ENCODE results near the gene PLAC8L1.
"Not testable (repeated sequence)": the region's sequence is repeated elsewhere in the genome, so short reads cannot be mapped to it uniquely, and the experiment has no call there.

PLAC8L1 gene

DNA sequence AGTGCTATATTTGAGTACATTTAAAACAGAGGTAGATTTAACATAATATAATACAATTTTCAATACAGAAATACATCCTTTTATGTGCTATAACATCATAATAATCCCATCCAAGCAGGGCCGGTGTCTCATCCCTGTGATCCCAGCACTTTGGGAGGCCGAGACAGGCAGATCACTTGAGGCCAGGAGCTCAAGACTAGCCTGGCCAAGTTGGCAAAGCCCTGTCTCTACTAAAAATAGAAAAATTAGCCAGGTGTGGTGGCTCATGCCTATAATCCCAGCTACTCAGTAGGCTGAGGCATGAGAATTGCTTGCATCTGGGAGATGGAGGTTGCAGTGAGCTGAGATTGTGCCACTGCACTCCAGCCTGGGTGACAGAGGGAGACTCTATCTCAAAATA lies 11.8 kb upstream of the PLAC8L1 start:
- not testable (repeated sequence) for H3K4me2 ChIP-seq (ENCODE audit: low read length, poor library complexity, severe bottlenecking); H2AFZ ChIP-seq (ENCODE audit: low read depth, low read length); H2AK5ac ChIP-seq (ENCODE audit: low read length, severe bottlenecking); H4K8ac ChIP-seq (ENCODE audit: low read length); H3K18ac ChIP-seq (ENCODE audit: low read depth in 1 of 2, low read length in 2 of 2); H2BK15ac ChIP-seq (ENCODE audit: low read depth, poor library complexity, severe bottlenecking); H2BK12ac ChIP-seq (ENCODE audit: low read length in 2 of 2); H3K4me3 ChIP-seq (ENCODE audit: insufficient read depth in 1 of 2, low read depth in 1 of 2, low read length in 2 of 2); H3K27me3 ChIP-seq (ENCODE audit: control insufficient read depth in 1 of 2, insufficient read depth in 1 of 2, low read length in 2 of 2); H3K9me3 ChIP-seq (ENCODE audit: control insufficient read depth, low read length); H3K14ac ChIP-seq (ENCODE audit: low read length in 2 of 2); H2BK5ac ChIP-seq (ENCODE audit: low read depth, low read length, poor library complexity, severe bottlenecking); H3K27ac ChIP-seq (ENCODE audit: low read length, poor library complexity, severe bottlenecking); DNase-seq; H3K4me1 ChIP-seq (ENCODE audit: control insufficient read depth, insufficient read depth, low read depth, low read length); H2BK120ac ChIP-seq (ENCODE audit: low read depth, low read length); H4K91ac ChIP-seq (ENCODE audit: low read length); H3K9ac ChIP-seq (ENCODE audit: low read length); H3K4ac ChIP-seq (ENCODE audit: low read depth in 1 of 2, low read length in 2 of 2); H3K79me1 ChIP-seq (replicated peaks; ENCODE audit: low read length, poor library complexity, severe bottlenecking); H3K23ac ChIP-seq (ENCODE audit: low read length in 2 of 2)
- WGBS, result 100% methylated on average over 2 of the region's 2 CpGs
- H3K36me3 ChIP-seq (ENCODE audit: control insufficient read depth in 1 of 2, insufficient read depth in 2 of 2, low read depth in 1 of 2, low read length in 2 of 2), result peaks cover 18 to 97% of the 10 kb centered on the region in 2 experiments

DNA sequence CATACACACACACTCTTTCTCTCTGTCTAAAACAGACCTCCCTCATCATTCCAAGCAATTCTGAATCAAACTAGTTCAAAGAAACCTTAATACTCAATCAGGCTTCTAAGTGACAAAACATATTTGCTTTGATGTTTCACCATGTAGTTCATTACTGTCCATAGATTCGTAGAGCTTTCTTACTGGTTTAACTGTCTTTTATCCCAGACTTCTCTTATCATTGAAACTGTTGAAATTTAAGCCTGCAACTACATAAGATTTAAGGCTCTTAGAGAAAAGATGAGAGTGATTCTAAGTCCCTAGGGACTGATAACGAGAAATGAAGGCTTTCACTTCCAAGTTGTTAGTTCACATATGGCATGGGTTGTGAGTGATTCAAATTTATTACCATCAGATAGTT lies 11.0 kb upstream of the PLAC8L1 start:
- Histone ChIP-seq H3K27me3 (ENCODE audit: control insufficient read depth in 1 of 2, insufficient read depth in 1 of 2, low read length in 2 of 2) (no peaks in the 10 kb centered on the region), H3K4ac (ENCODE audit: low read depth in 1 of 2, low read length in 2 of 2) (no peak overlapping the region), H3K14ac (ENCODE audit: low read length in 2 of 2) (no peak overlapping the region), H3K18ac (ENCODE audit: low read depth in 1 of 2, low read length in 2 of 2) (no peak overlapping the region), H2AFZ (ENCODE audit: low read depth, low read length) (no peak overlapping the region), H4K91ac (ENCODE audit: low read length) (no peak overlapping the region), H2BK15ac (ENCODE audit: low read depth, poor library complexity, severe bottlenecking) (no peak overlapping the region), H3K79me1 (replicated peaks; ENCODE audit: low read length, poor library complexity, severe bottlenecking) (peaks cover 4% of the 10 kb centered on the region), H2BK120ac (ENCODE audit: low read depth, low read length) (no peak overlapping the region), H2BK12ac (ENCODE audit: low read length in 2 of 2) (no peak overlapping the region), H2AK5ac (ENCODE audit: low read length, severe bottlenecking) (no peak overlapping the region), H3K9ac (ENCODE audit: low read length) (no peak overlapping the region), H3K36me3 (ENCODE audit: control insufficient read depth in 1 of 2, insufficient read depth in 2 of 2, low read depth in 1 of 2, low read length in 2 of 2) (peaks cover 15 to 97% of the 10 kb centered on the region in 2 experiments), H3K9me3 (ENCODE audit: control insufficient read depth, low read length) (no peaks in the 10 kb centered on the region), H4K8ac (ENCODE audit: low read length) (no peak overlapping the region), H3K4me2 (ENCODE audit: low read length, poor library complexity, severe bottlenecking) (no peak overlapping the region), H3K23ac (ENCODE audit: low read length in 2 of 2) (no peak overlapping the region), H3K27ac (ENCODE audit: low read length, poor library complexity, severe bottlenecking) (no peak overlapping the region), H2BK5ac (ENCODE audit: low read depth, low read length, poor library complexity, severe bottlenecking) (no peak overlapping the region), H3K4me1 (ENCODE audit: control insufficient read depth, insufficient read depth, low read depth, low read length) (no peaks in the 10 kb centered on the region), H3K4me3 (ENCODE audit: insufficient read depth in 1 of 2, low read depth in 1 of 2, low read length in 2 of 2) (no peak overlapping the region)
- no peak for DNase-seq
- 76% methylated on average over 2 of the region's 2 CpGs for WGBS

- Histone ChIP-seq H4K91ac (ENCODE audit: low read length) (no peak overlapping the region), H3K9ac (ENCODE audit: low read length) (no peak overlapping the region), H3K4me1 (ENCODE audit: control insufficient read depth, insufficient read depth, low read depth, low read length) (no peaks in the 10 kb centered on the region), H3K4me2 (ENCODE audit: low read length, poor library complexity, severe bottlenecking) (no peak overlapping the region), H3K36me3 (ENCODE audit: control insufficient read depth in 1 of 2, insufficient read depth in 2 of 2, low read depth in 1 of 2, low read length in 2 of 2) (peaks cover 15 to 63% of the 10 kb centered on the region in 2 experiments), H3K27ac (ENCODE audit: low read length, poor library complexity, severe bottlenecking) (no peak overlapping the region), H2BK5ac (ENCODE audit: low read depth, low read length, poor library complexity, severe bottlenecking) (no peak overlapping the region), H2AK5ac (ENCODE audit: low read length, severe bottlenecking) (no peak overlapping the region), H3K27me3 (ENCODE audit: control insufficient read depth in 1 of 2, insufficient read depth in 1 of 2, low read length in 2 of 2) (no peaks in the 10 kb centered on the region), H2AFZ (ENCODE audit: low read depth, low read length) (no peak overlapping the region), H2BK15ac (ENCODE audit: low read depth, poor library complexity, severe bottlenecking) (no peak overlapping the region), H2BK120ac (ENCODE audit: low read depth, low read length) (no peak overlapping the region), H2BK12ac (ENCODE audit: low read length in 2 of 2) (no peak overlapping the region), H3K14ac (ENCODE audit: low read length in 2 of 2) (no peak overlapping the region), H3K23ac (ENCODE audit: low read length in 2 of 2) (no peak overlapping the region), H3K18ac (ENCODE audit: low read depth in 1 of 2, low read length in 2 of 2) (no peak overlapping the region), H3K79me1 (replicated peaks; ENCODE audit: low read length, poor library complexity, severe bottlenecking) (peaks cover 4% of the 10 kb centered on the region), H3K4me3 (ENCODE audit: insufficient read depth in 1 of 2, low read depth in 1 of 2, low read length in 2 of 2) (no peak overlapping the region), H3K9me3 (ENCODE audit: control insufficient read depth, low read length) (no peaks in the 10 kb centered on the region), H3K4ac (ENCODE audit: low read depth in 1 of 2, low read length in 2 of 2) (no peak overlapping the region), H4K8ac (ENCODE audit: low read length) (no peak overlapping the region)
- WGBS, result 90% methylated on average over 4 of the region's 5 CpGs
- DNase-seq, result no peak
Observed at GRCh38 chr5:146112476-146112875, 7.1 kb upstream of the PLAC8L1 start.

DNA sequence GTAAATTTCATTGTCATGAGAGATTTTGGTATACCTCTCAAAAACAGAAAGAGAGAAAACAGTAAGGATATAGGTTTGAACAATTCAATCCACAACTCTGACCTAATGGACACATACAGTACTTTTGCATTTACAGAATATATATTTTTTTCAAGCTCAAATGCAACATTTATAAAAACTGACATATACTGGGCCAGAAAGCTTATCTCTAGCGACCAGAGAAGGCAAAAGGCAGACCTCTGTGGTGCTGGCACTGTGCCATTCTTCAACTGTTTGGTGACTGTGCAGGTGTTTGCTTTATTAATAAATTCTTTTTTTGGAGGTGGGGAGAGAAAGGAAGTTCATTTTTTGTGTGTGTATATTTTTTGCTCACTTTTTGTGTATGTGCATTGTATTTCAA lies 6.0 kb upstream of the PLAC8L1 start:
- Histone ChIP-seq H2BK120ac (ENCODE audit: low read depth, low read length) (no peak overlapping the region), H3K18ac (ENCODE audit: low read depth in 1 of 2, low read length in 2 of 2) (no peak overlapping the region), H2AFZ (ENCODE audit: low read depth, low read length) (no peak overlapping the region), H3K4me3 (ENCODE audit: insufficient read depth in 1 of 2, low read depth in 1 of 2, low read length in 2 of 2) (no peak overlapping the region), H4K91ac (ENCODE audit: low read length) (no peak overlapping the region), H3K36me3 (ENCODE audit: control insufficient read depth in 1 of 2, insufficient read depth in 2 of 2, low read depth in 1 of 2, low read length in 2 of 2) (peaks cover 11 to 52% of the 10 kb centered on the region in 2 experiments), H2BK5ac (ENCODE audit: low read depth, low read length, poor library complexity, severe bottlenecking) (no peak overlapping the region), H2BK15ac (ENCODE audit: low read depth, poor library complexity, severe bottlenecking) (no peak overlapping the region), H4K8ac (ENCODE audit: low read length) (no peak overlapping the region), H3K9me3 (ENCODE audit: control insufficient read depth, low read length) (no peaks in the 10 kb centered on the region), H3K23ac (ENCODE audit: low read length in 2 of 2) (no peak overlapping the region), H3K9ac (ENCODE audit: low read length) (no peak overlapping the region), H2AK5ac (ENCODE audit: low read length, severe bottlenecking) (no peak overlapping the region), H3K4me1 (ENCODE audit: control insufficient read depth, insufficient read depth, low read depth, low read length) (no peaks in the 10 kb centered on the region), H3K27ac (ENCODE audit: low read length, poor library complexity, severe bottlenecking) (no peak overlapping the region), H3K27me3 (ENCODE audit: control insufficient read depth in 1 of 2, insufficient read depth in 1 of 2, low read length in 2 of 2) (no peaks in the 10 kb centered on the region), H3K4ac (ENCODE audit: low read depth in 1 of 2, low read length in 2 of 2) (no peak overlapping the region), H2BK12ac (ENCODE audit: low read length in 2 of 2) (no peak overlapping the region), H3K79me1 (replicated peaks; ENCODE audit: low read length, poor library complexity, severe bottlenecking) (peaks cover 3% of the 10 kb centered on the region), H3K4me2 (ENCODE audit: low read length, poor library complexity, severe bottlenecking) (no peak overlapping the region), H3K14ac (ENCODE audit: low read length in 2 of 2) (no peak overlapping the region)
- no peak for DNase-seq
- WGBS, result 92% methylated on average over 1 of the region's 1 CpG
